Brain microvascular endothelial cell (primary cell): ENCODE results near the gene OR56A1.

Experiments used
- DNase-seq: peaks from one replicate; pipeline ENCODE4 v3.0.0-alpha.2; 2020
- H3K27ac ChIP-seq: fragments of 250-450 bp; sonication (Bioruptor Pico); 2 replicates; pipeline ENCODE4 v1.5.1; 2020; ENCODE audit warnings: mild to moderate bottlenecking, moderate library complexity
- H3K27me3 ChIP-seq: fragments of 250-450 bp; sonication (Bioruptor Pico); replicated peaks from 2 replicates; pipeline ENCODE4 v1.5.1; 2020; ENCODE audit warnings: mild to moderate bottlenecking
- H3K36me3 ChIP-seq: fragments of 250-450 bp; sonication (Bioruptor Pico); replicated peaks from 2 replicates; pipeline ENCODE4 v1.5.1; 2020; ENCODE audit warnings: mild to moderate bottlenecking
- H3K4me3 ChIP-seq: 2 replicates; pipeline ENCODE4 v1.5.1; 2011; ENCODE audit warnings: low read depth, mild to moderate bottlenecking, control low read depth, low read length, moderate library complexity
- CTCF ChIP-seq: IDR thresholded peaks from 2 replicates; pipeline ENCODE4 v1.5.1; 2011; ENCODE audit warnings: low read depth, mild to moderate bottlenecking, moderate library complexity, low read length, control low read depth, inconsistent platforms; ENCODE audit errors: missing control alignments
- in situ Hi-C: cut with HindIII; loops from 2 replicates; pipeline ENCODE4 v1.10.0; 2017; ENCODE audit warnings: low sequenced_read_pairs, low pct_ligation_motif_present

OR56A1 gene

GRCh38 chr11:6027501-6027900, 3.1 kb downstream of the OR56A1 start:
- Histone ChIP-seq H3K4me3 (no peak overlapping the region), H3K27ac (no peak overlapping the region), H3K27me3 (no peaks in the 10 kb centered on the region), H3K36me3 (no peaks in the 10 kb centered on the region)
- DNase-seq, result no peak
- in situ Hi-C loops, result no loop called here
- no peak for TF ChIP-seq CTCF

DNA sequence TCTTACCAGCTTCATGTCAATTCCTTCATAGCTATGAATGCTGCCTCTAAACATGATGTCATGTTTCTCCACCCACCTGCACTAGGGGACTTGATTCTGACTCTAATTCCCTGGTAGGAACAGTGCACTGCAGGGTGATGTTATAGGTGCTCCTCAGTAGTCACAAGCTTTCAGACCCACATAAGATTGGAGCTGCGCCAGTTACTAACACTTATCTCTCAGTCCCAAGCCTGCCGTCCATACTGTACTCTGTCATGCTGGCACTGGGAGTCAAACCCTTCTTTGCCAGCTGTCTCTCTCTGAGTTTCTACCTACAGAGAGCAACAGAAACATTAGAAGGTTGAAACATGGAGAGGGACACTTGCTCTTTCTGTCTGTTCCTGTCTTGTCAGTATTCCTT, 5.5 kb downstream of the OR56A1 start:
- no peaks in the 10 kb centered on the region for H3K36me3 ChIP-seq
- no peak for TF ChIP-seq CTCF
- in situ Hi-C loops, result no loop called here
- no peak overlapping the region for H3K4me3 ChIP-seq
- DNase-seq, result no peak
- no peaks in the 10 kb centered on the region for H3K27me3 ChIP-seq
- H3K27ac ChIP-seq, result no peak overlapping the region

DNA sequence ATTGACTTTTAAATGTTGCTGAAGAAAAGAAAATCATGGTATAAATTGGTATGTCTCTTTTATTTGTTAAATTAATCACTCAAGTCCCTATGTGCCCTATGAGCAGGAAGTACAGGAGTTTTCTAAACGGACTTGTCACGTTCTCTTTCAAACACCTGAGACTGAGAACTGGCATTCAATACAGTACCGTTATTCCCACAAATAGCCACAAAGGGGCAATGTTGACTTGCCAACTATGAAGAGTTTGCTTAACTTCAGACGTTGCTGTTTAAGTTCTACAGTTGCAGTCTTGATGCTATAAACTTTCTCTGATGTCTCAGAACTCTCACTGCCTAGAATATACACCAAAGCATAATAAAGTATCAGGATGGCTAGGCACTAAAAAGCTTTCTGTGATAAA, 7.6 kb downstream of the OR56A1 start:
- Histone ChIP-seq H3K36me3 (no peaks in the 10 kb centered on the region), H3K4me3 (no peak overlapping the region), H3K27me3 (no peaks in the 10 kb centered on the region), H3K27ac (no peak overlapping the region)
- TF ChIP-seq CTCF, result peak; percentile 28
- in situ Hi-C loops, result no loop called here
- peak; percentile 3 for DNase-seq

DNA sequence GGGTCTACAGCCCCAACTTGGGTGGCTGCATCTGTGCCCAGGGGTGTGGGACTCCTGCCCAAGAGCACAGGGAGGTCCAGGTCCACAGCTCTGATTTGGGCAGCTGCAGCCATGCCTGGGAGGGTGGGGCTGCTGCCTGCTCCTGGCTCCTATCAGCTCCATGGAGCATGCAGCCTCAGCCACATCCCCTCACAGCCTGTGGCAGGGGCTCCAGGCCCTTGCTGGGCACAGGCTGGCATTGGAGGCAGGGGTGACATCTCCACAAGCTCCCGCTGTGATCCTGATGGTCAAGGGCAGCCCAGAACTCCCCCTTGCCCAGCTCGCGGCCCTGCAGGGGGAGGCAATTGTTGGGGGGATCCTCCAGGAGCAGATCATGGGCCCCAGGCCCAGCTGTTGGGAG, 17.5 kb downstream of the OR56A1 start:
- Histone ChIP-seq H3K27me3 (no peaks in the 10 kb centered on the region), H3K4me3 (no peak overlapping the region), H3K36me3 (no peaks in the 10 kb centered on the region), H3K27ac (no peak overlapping the region)
- in situ Hi-C loops, result no loop called here
- TF ChIP-seq CTCF, result no peak
- no peak for DNase-seq

DNA sequence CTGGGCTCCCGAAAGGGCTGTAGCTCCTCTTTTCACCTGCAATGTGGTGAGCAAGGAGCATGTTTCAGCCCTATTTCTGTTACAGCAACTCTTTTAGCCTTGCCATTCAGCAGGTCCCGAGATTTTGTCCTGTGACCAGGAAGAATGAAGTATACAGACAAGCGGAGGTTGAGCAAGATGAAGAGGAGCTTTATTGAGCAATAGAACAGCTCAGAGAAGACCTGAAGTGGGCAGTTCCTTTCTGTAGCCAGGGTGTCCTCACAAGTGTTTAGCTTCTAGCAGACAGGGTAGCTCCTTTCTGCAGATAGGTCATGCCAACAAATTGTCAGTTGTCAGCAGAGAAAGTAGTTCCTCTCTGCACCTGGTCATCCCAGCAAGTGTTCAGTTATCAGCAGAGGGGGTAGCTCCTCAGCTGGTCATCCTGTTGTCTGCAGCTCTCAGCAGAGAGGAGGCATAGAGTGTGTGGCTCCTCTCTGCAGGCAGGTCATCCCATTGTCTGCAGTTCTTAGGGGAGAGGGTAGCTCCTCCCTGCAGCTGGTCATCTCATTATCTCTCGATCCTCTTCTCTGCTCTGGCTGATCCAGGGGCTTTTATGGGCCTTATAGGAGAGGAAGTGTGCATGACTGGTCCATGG, 18.4 kb downstream of the OR56A1 start:
- no peaks in the 10 kb centered on the region for H3K36me3 ChIP-seq
- no peak overlapping the region for H3K4me3 ChIP-seq
- DNase-seq, result no peak
- no peaks in the 10 kb centered on the region for H3K27me3 ChIP-seq
- in situ Hi-C loops, result no loop called here
- TF ChIP-seq CTCF, result no peak
- H3K27ac ChIP-seq, result no peak overlapping the region

DNA sequence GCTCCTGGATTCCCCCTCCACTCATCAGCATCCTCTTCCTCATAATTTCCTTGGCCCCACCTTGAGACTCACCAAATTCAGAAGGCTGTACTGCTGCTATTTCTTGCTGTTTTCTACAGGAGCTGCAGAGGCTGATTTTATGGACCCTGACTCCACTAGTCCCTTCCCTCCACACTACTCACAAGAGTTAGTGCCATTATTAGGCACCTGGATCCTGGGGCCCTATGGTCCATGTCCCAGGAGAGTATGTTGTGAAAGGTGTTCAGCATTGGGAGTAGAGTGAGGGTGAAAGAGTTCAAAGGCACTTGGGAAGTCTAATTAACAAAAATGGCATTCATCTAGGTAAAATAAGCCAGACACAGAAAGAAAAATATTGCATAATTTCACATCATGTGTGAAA, 23.7 kb downstream of the OR56A1 start, which contains the start of gene OR56A4:
Gene OR56A4 (minus strand): TSS at position 101 of the 400 bp plus-strand sequence. CDS start 3,954 bp downstream, outside the sequence.
- H3K4me3 ChIP-seq, result no peak within 1 kb of the TSS
- no peak for TF ChIP-seq CTCF
- no peak for DNase-seq
- no peaks in the 10 kb centered on the region for H3K36me3 ChIP-seq
- H3K27me3 ChIP-seq, result no peaks in the 10 kb centered on the region
- no peak within 1 kb of the TSS for H3K27ac ChIP-seq
- in situ Hi-C loops, result no loop called here
